AG10803 (cell line): ENCODE measurements around the gene SORD.
"Not testable (repeated sequence)": the region's sequence is repeated elsewhere in the genome, so short reads cannot be mapped to it uniquely, and the experiment has no call there.

Experiments
- DNase-seq: peaks from one replicate; pipeline ENCODE4 v3.0.0; 2010; ENCODE audit warnings: low read depth
- H3K4me3 ChIP-seq: 2 replicates; pipeline ENCODE4 v1.5.1; 2011; ENCODE audit warnings: mild to moderate bottlenecking, low read length, control low read depth
- TF ChIP-seq, protein P1 (sequence below): conservative IDR thresholded peaks from 2 replicates; pipeline ENCODE4 v1.5.1; 2011; ENCODE audit warnings: mild to moderate bottlenecking, low read length, control low read depth, inconsistent platforms

The SORD gene

DNA sequence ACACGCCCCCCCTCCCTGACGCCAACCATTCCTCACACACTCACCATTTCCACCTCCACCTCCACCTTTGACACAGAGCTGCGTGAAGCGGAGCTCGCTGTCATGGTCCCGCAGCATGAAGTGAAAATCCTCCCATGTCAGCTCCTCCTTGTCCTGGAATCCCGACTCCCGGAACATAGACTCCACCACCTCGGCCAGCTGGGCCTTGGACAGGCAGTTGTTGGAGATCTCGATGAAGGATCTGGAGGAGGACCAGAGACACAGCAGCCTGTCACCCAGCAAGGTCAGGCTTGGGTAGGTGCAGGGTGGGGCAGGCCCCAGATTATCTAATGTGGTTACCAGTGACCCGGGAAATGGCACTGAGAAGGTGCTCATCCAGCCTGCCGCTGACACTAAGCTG is 78.8 kb downstream of the SORD start:
- no peak for DNase-seq
- TF ChIP-seq, protein P1, sequence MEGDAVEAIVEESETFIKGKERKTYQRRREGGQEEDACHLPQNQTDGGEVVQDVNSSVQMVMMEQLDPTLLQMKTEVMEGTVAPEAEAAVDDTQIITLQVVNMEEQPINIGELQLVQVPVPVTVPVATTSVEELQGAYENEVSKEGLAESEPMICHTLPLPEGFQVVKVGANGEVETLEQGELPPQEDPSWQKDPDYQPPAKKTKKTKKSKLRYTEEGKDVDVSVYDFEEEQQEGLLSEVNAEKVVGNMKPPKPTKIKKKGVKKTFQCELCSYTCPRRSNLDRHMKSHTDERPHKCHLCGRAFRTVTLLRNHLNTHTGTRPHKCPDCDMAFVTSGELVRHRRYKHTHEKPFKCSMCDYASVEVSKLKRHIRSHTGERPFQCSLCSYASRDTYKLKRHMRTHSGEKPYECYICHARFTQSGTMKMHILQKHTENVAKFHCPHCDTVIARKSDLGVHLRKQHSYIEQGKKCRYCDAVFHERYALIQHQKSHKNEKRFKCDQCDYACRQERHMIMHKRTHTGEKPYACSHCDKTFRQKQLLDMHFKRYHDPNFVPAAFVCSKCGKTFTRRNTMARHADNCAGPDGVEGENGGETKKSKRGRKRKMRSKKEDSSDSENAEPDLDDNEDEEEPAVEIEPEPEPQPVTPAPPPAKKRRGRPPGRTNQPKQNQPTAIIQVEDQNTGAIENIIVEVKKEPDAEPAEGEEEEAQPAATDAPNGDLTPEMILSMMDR = no peak
- no peak overlapping the region for H3K4me3 ChIP-seq

DNA sequence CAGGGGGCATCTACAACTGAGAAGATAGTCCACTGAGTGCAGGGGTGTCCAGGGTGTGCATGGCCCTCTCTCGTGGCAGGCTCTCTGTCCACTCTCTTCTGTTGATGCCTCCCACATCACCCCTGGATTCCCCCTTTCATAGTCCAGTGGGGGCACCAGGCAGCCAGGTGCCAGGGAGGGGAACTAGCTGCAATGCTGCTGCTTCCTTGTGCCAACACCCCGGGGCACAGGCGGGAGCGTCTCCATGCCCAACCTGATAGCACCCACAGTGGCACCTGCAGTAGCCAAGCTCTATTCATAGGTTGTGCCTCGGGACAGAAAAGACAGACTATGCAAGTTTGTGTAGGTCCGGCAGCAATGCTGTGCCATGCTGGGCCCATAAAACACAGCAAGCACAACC is 79.2 kb downstream of the SORD start:
- no peak overlapping the region for H3K4me3 ChIP-seq
- no peak for DNase-seq
- TF ChIP-seq, protein P1 = no peak

DNA sequence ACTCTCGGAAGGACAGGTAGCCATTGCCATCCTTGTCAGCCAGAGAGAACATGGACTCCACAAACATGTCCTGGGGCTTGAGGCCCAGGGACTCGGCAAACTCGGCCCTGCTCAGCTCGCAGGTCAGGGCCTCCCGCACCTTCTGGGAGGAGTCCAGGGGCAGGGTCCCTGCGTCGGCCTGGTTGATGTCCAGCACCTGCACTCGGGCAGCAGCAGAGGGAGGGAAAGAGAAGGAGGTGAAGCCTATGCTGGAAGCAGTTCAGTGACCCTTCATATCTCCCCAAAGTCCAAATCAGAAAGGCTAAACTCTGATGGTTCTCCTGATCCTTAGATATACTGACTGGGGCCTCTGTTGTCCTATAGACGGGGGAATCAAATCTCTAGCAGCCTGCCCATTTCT is 81.2 kb downstream of the SORD start:
- not testable (repeated sequence) for DNase-seq, H3K4me3 ChIP-seq

DNA sequence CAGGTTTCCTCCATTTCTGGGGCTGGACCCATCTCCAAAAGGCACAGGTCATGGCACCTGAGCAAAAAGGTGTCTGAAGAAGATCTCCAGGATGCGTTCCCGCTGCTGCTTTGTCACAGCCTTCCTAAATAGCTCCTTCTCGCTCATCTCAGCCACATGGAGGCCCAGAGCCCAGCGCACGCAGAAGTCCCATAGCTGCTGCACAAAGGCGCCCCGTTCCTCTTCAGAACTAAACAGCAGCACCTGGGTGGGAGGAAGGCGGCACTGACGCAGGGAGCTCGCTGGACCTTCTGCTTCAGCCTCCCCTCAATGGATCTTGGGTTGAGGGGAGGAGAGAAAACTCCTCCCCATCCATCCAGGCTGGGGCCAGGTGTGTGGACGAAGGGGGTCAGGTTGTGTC is 82.6 kb downstream of the SORD start:
- DNase-seq = no peak
- no peak overlapping the region for H3K4me3 ChIP-seq
- TF ChIP-seq, protein P1 = no peak

DNA sequence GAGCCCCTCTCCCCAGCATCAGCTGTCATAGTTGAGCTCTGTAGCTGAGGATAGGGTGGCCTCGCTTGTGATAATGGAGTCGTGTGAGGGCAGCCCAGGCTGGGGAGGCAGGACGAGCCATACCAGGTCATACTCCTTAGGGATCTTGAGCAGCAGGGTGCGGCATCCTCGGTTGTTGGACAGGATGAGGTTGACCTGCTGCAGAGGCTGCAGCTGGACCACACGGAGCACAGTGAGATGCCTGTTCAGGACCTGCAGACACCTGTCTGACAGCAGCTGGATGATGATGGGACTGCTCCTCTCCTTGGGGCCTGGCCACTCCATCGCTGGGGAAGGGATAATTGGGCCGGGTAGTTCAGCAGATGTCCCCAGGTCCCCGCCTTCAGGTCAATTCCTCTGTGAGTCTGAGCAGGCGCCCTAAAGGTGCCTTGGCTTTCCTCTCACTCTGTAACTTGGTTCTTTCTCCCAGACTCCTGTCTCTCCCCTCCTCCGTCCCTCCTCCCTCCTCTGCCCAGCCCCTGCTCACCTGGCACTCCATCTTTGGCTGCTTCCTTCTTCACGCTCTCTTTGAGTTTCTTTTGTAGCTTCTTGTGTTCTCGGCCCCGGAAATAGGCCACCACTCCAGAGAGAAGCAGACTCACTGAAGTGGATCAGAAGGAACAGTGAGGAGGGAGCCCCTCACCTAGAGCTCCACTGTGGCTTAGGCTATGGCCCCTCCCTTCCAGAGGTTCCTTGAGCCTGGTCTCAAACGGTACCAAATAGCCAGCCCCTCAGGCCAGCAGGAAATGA is 83.2 kb downstream of the SORD start:
- DNase-seq = no peak
- no peak overlapping the region for H3K4me3 ChIP-seq
- TF ChIP-seq, protein P1 = no peak

DNA sequence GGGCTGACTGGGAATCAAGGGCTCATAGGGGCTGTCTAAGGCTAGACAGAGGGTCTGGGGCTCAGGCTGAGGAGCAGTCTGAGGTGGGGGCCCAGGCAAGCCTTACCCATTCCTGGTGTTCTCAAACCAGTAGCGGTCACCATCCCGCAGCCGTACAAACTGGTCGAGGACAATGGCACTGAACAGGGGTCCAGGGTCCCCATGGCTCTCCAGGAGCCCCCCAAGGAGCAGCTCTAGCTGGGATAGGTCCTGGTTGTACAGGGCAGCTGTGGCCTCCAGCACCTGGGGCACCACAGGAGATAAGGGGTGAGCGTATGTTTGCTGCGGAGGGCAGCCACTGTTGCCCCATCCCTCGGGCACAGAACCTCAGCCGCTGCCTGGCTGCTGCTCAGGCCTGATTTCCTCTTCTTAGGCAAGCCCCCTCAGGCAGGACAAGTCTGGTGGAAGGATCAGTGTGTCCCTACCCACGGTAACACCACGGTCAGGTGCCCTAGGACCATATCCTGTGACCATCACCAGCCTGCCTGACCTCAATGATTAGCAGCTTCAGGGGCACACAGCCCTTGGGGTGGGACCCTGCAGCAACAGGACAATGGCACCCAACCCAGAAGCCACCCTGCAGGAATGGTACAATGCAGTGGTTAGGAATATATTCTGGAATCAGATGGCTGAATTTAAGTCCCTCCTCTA is 85.1 kb downstream of the SORD start:
- TF ChIP-seq, protein P1 = no peak
- no peak overlapping the region for H3K4me3 ChIP-seq
- DNase-seq = no peak

DNA sequence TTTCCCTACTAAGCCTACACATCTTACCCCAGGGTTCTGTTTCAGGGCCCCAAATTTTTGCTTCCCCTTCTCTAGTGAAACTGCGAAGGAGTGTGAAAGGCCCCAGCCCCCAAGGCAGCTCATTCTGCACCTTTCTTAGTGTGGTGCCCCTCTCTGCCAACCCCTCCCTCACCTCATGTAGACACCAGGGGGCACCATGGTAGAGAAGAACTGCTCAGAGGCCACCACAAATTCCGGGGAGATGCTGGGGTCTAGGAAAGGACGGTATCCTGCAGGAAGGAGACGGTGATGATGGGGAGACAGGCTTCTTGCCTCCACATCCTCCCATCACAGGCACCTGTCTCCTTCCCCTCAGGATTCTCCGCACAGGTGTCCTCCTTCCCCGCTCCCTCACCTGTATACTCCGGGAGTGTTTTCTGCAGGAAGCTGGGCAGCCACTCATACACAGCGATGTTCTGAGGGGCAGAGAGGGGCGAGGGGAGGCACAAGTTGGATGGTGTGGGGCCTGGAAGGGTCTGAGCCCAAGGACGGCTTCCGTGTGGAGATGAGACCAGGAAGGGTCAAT is 87.3 kb downstream of the SORD start:
- no peak for DNase-seq
- TF ChIP-seq, protein P1 = peak; percentile 11; the same call in 1 of the 2 replicates
- no peak overlapping the region for H3K4me3 ChIP-seq
